Stimulated activated CD4-positive, alpha-beta T cell treated with anti-CD3 and anti-CD28 coated beads, Interleukin-1b, Interleukin-23, amount 100 ng/mL, for 24 hours (primary cell): ENCODE measurements around the gene HIVEP3.
"Not testable (repeated sequence)": the region's sequence is repeated elsewhere in the genome, so short reads cannot be mapped to it uniquely, and the experiment has no call there.

ENCODE experiments used
- DNase-seq, 4 experiments: peaks; one replicate each; pipeline ENCODE4 v3.0.0-alpha.2; 2020; ENCODE audit warnings: low read depth in 4 of 4, low spot score in 1 of 4

The HIVEP3 gene

DNA sequence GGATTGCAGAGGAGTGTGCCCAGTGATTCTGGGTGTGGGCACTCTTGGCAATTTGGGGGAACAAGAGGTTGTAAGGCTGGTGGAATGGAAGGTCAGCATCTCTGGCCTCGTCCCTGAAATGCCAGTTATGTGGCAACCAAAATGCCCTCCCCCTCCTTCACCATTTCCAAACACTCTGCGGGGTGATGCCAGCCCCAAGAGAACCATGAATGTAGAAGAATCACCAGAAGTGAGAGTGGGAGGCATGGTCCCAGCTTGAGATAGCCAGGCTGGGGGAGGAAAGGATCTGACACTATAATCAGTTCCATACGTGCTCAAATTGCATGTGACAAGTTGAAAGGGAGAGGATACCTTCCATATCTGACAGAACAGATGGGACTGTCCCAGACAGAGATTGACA lies 345.5 kb downstream of the HIVEP3 start:
- DNase-seq, result no peak

DNA sequence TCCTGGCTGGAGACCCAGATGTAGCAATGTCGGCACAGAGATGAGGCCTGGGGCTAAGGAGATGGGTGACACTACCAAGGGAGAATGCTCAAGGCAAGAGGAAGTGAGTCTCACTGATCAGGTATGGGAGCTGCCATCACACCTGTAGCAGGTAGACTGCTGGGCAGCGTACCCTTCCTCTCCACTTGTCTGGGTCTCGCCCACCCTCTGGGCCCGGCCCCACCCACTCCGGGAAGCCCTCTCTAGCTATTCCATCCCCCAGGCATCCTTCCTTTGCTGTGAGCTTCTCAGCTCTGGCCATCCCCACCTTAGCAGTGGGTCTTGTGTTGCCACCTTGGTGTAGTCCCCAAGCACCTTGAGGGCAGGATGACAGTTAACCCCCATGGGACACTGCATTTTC lies 346.5 kb downstream of the HIVEP3 start:
- DNase-seq, result no peak

DNA sequence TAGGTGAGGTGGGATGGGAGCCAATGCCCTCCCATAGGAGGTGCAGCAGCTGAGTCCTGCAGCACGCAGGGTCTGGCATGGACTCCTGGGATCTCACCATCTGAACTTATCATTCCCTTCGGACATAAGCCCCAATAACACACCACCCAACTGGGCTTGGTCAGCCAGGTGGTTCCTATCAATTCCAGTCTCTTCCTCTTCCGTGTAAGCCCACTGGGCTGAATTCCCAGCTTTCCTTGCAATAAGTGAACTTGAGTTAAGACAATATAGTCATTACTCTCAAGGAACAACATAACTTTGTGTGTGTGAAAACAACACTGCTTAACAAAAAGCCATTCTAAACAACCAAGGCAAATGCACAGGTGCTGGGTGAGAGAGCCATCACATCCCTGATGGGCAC lies 347.7 kb downstream of the HIVEP3 start:
- DNase-seq, result no peak

DNA sequence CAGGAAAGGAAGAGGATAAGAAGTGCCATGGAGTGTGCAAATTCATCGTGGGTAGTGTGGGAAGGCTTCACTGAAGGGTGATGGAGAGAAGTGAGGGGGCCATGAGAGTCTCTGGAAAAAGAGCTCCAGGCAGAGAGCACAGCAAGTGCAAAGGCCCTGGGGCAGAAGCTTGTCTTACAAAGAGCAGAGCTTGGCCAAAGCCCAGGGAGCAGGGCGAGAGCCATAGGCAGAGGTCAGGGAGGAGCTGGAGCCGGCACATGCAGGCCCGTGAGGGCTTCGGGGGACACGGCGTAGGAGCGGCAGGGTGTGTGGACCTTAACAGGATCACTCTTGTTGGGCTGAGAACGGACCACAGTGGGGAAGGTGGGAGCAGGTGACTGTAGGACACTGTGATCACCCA lies 350.5 kb downstream of the HIVEP3 start:
- DNase-seq, result no peak

- DNase-seq, result no peak
These were observed 351.8 kb downstream of the HIVEP3 start for GRCh38 chr1:41566969-41567368.

DNA sequence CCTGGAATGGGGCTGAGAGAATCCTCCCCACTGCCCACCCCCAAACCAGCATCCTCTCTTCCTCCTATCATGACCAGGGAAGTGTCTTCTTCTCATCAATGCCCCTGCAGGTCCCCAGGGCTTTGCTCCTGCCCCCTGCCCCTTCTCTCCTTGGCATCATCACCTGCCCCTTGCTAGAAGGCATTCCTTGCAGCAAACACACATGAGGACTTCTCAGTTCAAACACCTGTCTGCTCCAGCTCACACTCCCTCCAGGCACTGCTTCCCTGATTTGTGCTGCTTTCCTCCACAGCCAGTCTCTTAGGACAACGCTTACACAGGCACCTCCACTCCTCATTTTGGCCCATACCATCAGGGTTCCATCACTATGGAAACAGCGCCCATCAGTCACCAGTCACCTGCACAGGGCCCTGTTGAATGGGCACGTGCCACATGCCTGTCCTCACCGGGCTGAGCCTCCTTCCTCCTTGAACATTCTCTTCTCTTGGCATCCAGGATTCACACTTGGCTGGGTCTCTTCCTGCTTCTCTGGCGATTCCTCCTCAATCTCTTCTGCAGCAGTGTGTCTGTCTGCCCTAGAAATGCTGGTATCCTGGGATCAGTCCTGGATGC lies 352.3 kb downstream of the HIVEP3 start:
- DNase-seq, result no peak

- DNase-seq, result no peak
These were observed 353.8 kb downstream of the HIVEP3 start for GRCh38 chr1:41564741-41565475.

DNA sequence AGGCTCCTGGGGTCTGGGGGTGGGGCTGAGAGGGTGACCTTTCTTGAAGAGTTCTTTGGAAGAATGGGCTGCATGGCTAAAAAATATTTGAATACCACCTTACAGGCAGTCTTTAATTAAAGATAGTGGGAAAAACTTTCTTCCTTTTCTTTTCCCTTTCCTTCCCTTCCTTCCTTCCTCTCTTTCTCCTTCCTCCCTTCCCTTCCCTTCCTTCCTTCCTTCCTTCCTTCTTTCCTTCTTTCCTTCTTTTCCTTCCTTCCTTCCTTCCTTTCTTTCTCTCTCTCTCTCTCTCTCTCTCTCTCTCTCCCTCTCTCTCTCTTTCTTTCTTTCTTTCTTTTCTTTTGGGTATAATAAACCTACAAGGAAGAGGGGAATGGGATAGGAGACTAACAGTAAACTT lies 356.4 kb downstream of the HIVEP3 start:
- DNase-seq, result no peak

DNA sequence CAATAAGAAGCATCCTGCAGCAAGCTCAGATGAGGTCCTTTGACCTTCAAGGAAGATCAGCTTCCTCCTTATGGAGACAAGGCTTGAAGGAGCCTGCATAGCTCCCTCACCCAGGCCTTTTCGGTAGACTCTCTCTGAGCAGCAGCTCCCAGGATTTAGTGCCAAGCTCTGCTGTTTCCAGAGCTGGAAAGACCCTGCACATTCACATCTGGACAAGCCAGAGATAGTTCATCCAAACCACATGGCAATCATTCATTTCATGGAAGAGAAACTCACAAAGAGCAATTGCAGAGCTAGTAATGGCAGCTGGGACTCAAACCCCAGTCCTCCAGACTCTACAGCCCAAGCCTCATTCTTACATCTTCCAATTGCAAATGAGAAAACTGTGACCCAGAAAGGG lies 357.8 kb downstream of the HIVEP3 start:
- no peak for DNase-seq

- no peak for DNase-seq
These were observed 358.2 kb downstream of the HIVEP3 start for GRCh38 chr1:41560496-41560895.

- DNase-seq, result no peak
These were observed 359.4 kb downstream of the HIVEP3 start for GRCh38 chr1:41559331-41559730.

DNA sequence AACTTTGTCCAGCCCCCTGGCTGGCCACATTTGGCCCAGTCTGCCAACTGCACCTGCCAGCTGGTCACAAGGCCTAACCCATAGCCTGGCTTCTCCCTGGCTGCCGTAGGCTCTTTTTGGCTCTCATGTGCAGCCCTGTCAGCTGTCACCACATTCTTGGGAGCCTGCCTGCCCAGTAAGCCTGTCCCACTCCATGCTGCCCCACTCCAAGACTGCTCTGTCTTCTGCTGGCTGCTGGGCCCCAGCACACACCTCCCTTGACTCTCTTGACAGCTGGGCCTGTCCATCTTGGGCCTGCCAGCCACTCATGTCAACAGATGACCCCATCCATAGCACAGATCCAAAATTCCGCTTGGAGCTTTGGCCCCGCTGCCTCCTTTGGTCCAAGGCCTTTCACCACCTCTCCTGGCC lies 360.0 kb downstream of the HIVEP3 start:
- DNase-seq, result no peak

- no peak for DNase-seq
These were observed 360.8 kb downstream of the HIVEP3 start for GRCh38 chr1:41557751-41558455.

GRCh38 chr1:41554746-41555145 lies 364.0 kb downstream of the HIVEP3 start:
- DNase-seq, result not testable (repeated sequence)

DNA sequence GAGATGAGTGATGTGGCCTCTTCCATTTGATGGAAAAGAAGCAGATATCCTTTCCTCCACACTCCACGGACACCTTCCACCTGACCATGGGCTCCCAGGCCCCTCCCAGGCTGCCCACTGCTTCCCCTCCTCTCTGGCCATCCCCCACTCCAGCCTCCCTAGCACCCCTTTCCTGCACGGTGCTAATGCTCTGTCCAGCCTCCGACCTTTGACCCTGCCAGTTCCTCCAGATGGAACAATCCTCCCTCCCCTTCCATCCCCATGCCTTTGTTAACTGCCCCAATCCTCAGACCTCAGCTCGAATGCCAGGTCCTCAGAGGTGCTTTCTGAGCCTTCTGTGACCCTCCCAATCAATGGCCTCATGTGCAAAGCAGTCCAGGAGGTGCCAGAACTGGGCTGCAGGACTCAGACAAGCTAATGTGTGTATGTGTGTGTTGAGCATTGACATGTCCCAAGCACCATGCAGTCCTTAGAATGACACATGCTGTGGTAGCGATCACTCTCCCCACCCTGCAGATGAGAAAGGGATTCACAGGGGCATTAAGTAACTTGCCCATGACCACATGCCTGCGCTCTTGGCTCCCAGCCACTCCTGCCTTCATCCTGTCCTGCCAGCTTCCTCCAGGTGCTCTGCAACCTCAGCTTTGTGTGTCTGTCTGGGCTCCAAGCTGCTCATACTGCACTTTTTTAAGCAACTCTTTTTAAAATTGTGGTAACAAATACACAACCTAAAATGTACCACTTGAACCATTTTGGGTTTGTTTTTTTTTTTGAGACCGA lies 370.8 kb downstream of the HIVEP3 start:
- no peak for DNase-seq

GRCh38 chr1:41547336-41547735 lies 371.4 kb downstream of the HIVEP3 start:
- no peak for DNase-seq

GRCh38 chr1:41546833-41547135 lies 371.9 kb downstream of the HIVEP3 start:
- DNase-seq, result no peak

DNA sequence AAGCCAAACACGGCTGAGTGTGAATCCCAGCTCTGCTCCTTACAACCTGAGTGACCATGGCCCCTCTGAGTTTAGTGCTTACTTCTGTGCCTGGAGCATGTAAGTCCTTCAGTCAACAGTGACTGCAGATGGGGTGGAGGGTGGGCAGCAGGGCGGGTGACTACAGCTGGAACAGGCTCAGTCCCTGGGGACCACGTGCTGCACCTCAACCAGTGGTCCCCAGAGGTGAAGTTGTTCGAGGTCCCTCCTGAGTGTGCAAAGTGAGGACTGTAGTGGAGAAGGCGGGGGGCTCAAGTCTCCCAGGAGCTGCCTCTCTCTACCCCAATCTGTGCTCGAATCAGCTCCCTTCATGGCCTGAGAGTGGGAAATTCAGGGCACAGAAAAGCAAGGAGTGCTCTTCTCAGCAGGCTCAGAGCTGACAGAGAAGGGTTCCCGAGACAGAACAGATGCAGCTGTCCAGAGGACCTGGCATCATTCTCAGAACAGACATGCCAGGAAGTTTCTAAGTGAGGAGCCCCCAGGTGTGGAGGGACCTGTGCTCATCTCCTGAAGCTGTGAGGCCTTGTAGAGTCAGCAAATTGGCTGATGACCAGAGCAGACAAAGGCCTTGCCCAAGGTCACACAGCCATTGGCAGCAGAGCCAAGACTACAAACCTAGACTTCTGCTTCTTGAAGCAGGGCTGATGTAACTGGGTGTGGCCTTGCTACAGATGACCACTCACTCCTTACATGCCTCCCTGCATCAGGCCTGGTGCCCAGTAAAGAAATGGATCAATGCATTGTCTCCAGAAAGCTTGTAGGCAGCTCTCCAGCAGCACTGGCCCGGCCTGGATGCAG lies 372.5 kb downstream of the HIVEP3 start:
- no peak for DNase-seq

- no peak for DNase-seq
These were observed 376.4 kb downstream of the HIVEP3 start for GRCh38 chr1:41542196-41542930.

- no peak for DNase-seq
These were observed 377.1 kb downstream of the HIVEP3 start for GRCh38 chr1:41541592-41541952.
